IPS-18c (cell line): ENCODE data around the gene TRABD2B.

Experiments used
- H3K4me3 ChIP-seq: 2 replicates; pipeline ENCODE4 v1.7.0; 2013; ENCODE audit warnings: low read depth, mild to moderate bottlenecking, low read length, moderate library complexity; ENCODE audit not compliant: insufficient read depth
- H3K9me3 ChIP-seq: one replicate; pipeline ENCODE4 v1.6.1; 2013; ENCODE audit warnings: mild to moderate bottlenecking, low read length, moderate library complexity; ENCODE audit not compliant: control insufficient read depth, insufficient read depth

The TRABD2B gene

DNA sequence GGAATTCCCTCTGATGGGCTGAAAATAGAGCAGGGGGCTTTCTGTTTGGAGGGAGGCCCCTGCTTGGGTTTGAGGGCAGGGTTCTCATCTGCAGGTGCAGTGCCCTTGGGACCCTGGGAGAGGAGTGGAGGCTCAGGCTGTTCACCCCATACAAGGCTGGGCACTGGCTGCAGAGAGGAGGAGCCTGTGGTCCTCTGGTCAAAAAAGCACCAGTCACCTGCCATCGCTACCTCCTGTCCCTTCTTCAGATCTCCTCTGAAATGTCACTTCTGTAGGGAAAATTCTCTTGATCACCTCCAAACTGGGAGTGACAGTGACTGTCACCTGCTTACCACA, 108.9 kb downstream of the TRABD2B start:
- no peaks in the 10 kb centered on the region for H3K9me3 ChIP-seq
- no peak overlapping the region for H3K4me3 ChIP-seq

DNA sequence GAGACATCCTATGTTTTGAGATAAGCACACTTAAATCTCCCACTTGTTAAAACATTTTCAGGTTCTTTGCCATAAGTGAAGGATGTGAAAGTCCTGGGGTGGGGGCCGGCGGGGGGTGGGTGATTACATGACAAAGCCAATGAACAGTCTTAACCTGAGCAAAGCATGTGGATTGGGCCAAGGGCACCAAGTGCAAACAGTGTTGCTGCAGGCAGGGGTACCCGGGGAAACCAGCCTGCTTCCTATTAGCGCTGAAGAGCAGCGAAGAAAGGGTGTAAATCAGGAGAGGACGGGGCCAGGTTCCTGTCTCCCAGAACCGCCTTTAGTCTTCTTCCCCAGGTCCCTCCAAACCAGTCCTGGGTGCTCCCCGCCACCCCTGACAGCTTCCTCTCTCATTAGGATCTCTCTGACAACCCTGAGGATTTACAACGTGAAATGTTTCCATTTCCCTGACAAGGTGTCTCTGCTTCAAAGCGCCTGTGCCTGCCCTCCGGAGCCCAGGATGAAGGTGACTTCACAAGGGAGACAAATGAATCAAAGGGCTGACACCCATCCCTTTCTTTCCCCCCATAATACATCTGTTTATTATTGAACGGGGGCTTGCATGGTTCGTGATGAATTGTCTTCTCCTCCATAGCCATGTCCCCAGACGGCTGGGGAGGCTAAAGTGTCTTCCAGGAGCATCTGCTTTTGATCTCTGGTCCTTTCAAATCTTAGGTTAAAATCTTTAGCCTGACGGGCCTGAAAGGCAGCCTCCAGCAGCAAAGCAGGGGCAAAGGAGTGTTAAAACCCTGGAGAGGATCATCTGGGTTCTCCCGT, 109.5 kb downstream of the TRABD2B start:
- H3K9me3 ChIP-seq, result no peaks in the 10 kb centered on the region
- H3K4me3 ChIP-seq, result no peak overlapping the region

- no peaks in the 10 kb centered on the region for H3K9me3 ChIP-seq
- H3K4me3 ChIP-seq, result no peak overlapping the region
Observed at GRCh38 chr1:47887060-47887459, 110.1 kb downstream of the TRABD2B start.

GRCh38 chr1:47886141-47886540, 111.0 kb downstream of the TRABD2B start:
- H3K4me3 ChIP-seq, result no peak overlapping the region
- no peaks in the 10 kb centered on the region for H3K9me3 ChIP-seq

DNA sequence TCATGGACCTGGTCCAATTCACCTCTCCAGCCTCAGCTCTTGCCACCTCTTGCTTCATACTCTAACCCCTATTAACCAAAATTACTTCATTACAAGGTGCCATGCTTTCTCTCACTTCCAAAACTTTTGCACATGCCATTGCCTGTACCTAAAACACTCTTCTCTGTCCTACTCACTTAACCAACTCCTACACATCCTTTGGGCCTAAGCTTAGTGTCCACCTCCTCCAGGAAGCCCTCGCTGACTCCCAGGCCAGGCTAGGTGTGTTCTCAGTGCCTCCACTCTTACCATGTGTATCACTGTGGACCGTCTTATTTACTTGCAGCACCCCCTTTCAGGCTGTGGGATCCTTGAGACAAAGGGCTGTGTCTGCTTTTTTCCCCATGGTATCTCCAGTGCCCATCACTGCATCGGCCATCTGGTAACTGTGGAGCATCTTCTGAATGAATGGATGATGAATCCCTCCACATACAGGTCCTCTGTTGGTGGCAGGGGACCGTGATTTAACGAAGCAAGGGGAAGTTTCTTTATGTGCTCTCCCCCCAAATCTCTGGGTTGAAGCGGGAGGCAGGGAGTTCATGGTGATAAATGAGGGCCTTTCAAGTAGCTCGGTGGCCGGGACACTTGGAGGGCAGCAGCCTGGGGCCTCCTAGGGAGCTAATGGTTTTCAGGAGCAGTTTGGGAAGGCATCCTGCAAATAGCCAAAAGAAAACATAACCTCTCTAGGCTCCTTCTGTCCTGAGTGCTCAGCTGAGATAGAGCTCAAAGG, 111.9 kb downstream of the TRABD2B start:
- Histone ChIP-seq H3K4me3 (no peak overlapping the region), H3K9me3 (no peaks in the 10 kb centered on the region)

- Histone ChIP-seq H3K4me3 (no peak overlapping the region), H3K9me3 (no peaks in the 10 kb centered on the region)
Observed at GRCh38 chr1:47883963-47884362, 113.2 kb downstream of the TRABD2B start.

DNA sequence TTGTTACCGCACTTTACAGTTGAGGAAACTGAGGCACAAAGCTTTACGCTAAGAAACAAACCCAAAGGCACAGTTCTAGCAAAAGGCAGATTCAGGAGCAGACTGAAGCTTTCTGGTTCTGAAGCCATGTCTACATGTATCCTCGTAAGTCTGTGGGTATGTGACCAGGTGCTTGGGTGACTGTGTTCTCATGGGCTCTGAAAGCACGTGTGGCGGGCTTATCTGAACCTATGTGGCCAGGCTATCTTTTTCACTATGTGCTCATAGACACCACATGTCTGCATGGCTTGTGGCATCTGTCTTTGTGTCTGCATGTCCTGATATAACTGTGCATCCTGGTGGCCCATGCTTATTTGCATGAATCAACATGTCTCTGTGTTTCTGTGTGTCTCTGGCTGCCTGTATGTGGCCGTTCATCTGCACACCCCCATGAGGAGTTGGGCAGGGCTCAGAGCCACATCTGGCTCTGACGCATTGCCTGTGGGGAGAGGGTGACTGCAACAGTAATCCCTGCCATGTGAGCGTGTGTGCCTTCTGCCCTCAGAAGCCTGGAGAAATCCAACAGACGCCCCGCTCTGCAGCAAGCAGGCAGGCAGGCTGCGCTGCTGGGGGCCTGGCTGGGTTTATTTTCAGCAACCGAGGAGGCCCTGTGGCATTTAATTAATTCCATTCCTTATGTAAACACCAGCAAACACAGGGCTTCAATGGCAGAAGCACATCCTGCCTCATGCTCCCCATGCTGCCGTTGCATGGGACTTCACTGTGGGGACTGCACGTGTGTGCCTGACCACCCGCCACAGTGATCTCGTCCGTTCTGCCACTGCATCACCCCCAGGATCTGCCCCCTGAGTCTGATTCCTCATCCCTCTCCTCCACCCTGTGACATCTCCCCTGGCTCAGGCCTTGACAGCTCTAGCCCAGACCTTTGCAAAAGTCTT, 115.4 kb downstream of the TRABD2B start:
- Histone ChIP-seq H3K9me3 (no peaks in the 10 kb centered on the region), H3K4me3 (no peak overlapping the region)

GRCh38 chr1:47876587-47876963, 120.6 kb downstream of the TRABD2B start:
- peaks cover 2% of the 10 kb centered on the region for H3K9me3 ChIP-seq
- no peak overlapping the region for H3K4me3 ChIP-seq

DNA sequence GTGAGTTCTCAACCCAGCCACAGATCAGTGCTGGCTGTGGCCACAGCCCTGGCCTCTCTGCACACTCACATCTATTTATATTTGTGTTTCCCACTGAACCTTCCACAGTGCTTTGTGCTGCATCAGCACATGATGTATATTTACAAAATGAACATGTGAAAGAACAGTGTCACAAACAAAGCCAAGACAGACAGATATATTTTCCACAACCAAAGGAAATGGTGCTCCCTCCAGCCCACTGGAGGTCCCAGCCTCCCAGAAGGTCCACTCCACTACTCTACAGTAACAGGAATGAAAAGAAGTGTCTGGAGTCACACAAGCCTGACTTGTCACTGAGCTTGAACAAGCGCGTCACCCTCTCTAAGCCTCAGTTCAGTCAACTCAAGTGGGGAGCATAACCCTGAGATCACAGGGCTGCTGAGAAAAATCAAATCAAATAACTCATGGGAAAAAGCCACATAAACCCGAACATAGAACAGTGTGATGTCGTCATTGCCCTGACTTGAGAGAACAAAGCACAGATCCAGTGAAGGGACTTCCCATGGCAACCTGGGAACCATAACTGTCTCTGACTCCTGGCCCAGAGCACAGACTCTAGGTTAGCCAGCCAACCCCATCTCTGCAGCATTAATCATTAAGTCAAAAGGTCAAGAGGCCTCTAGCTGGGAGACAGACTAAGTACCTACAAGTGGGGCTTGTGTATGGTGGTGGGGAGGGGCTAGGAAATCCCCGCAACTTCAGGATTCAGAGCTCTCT, 121.2 kb downstream of the TRABD2B start:
- H3K4me3 ChIP-seq, result no peak overlapping the region
- peaks cover 2% of the 10 kb centered on the region for H3K9me3 ChIP-seq

DNA sequence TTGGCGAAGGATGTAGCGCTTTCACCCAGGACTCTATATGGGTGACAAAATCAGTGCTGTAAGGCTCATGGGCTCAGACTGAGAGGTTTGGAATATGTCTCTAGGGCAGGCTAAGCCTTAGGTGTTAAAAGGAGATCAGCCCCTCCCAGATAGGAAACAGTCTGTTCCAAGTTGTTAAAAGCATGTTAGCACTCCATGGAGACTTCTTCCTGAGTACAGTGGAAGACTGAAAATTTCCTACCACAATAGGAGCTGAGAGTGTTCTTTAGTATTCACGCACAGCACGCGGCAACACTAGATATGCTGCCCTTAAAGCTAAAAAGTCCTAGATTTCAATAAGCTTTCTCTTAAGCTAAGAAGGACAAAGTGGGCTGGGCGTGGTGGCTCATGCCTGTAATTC, 122.1 kb downstream of the TRABD2B start:
- H3K9me3 ChIP-seq, result peaks cover 2% of the 10 kb centered on the region

DNA sequence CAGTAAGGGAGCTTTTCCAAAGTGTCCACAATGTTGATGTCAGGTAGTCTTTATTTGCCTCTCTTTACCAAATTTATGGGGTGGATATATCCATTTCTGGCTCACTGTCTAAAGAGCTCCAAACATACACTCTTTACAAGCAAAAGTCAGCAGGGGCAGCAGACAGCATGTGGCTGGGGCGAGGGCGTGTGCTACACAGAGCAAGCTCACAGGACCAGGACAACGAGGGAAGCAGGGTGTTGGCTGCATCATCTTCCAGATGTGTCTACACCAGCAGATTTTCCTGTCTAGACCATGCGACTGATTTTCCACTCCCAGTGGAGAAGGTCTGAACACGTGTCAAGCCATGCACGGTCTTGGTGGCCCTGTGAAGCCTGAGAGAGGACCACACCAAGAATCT, 123.8 kb downstream of the TRABD2B start:
- H3K9me3 ChIP-seq, result peaks cover 2% of the 10 kb centered on the region

More for the DNA sequence above, 122.1 kb downstream of the TRABD2B start:
- no peak overlapping the region for H3K4me3 ChIP-seq

DNA sequence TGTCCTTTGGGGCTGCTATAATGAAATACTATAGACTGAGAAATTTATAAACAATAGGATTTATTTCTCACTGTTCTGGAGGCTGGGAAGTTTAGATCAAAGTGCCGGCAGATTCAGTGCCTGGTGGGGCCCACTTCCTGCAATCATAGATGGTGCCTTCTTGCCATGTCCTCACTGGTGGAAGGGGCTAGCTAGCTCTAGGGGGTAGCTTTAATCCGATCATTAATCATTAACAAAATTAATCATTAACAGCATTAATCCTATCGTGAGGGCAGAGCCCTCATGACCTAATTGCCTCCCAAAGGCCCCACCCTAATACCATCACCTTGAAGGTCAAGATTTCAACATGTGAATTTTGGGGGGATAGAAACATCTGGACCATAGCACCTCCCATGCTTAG, 124.3 kb downstream of the TRABD2B start:
- Histone ChIP-seq H3K4me3 (no peak overlapping the region), H3K9me3 (peaks cover 2% of the 10 kb centered on the region)

More for the DNA sequence above, 123.8 kb downstream of the TRABD2B start:
- no peak overlapping the region for H3K4me3 ChIP-seq

GRCh38 chr1:47871799-47872353, 125.3 kb downstream of the TRABD2B start:
- H3K9me3 ChIP-seq, result peaks cover 2% of the 10 kb centered on the region
- no peak overlapping the region for H3K4me3 ChIP-seq

- no peak overlapping the region for H3K4me3 ChIP-seq
Observed at GRCh38 chr1:47870946-47871676, 126.1 kb downstream of the TRABD2B start.

DNA sequence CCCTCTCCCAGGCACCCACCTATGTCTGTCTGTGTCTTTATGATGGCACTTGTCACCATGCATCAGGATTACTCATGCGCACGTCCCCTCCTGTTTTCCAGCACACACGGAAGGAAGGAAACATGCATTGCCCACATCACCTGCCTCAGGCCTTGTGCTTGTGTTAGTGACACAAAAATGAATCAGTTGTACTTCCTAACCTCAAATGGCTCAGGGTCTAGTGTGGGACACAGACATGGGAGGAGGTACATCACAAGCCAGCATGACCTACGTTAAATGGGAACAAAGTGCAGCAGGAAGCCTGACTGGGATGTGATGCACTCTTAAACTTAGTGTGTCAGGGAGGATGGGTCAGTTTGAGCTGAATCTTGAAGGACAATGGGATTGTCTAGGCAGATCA, 126.7 kb downstream of the TRABD2B start:
- Histone ChIP-seq H3K9me3 (peaks cover 2% of the 10 kb centered on the region), H3K4me3 (no peak overlapping the region; the same call in 1 of the 2 replicates)

More at GRCh38 chr1:47870946-47871676, 126.1 kb downstream of the TRABD2B start:
- peaks cover 2% of the 10 kb centered on the region for H3K9me3 ChIP-seq

- Histone ChIP-seq H3K9me3 (peaks cover 2% of the 10 kb centered on the region), H3K4me3 (no peak overlapping the region)
Observed at GRCh38 chr1:47868348-47868676, 128.9 kb downstream of the TRABD2B start.
